IPS-18c (cell line): Measurements from ENCODE around the gene AMOTL2.

Experiments used
- H3K4me3 ChIP-seq: 2 replicates; pipeline ENCODE4 v1.7.0; 2013; ENCODE audit warnings: low read depth, mild to moderate bottlenecking, low read length, moderate library complexity; ENCODE audit not compliant: insufficient read depth
- H3K9me3 ChIP-seq: one replicate; pipeline ENCODE4 v1.6.1; 2013; ENCODE audit warnings: mild to moderate bottlenecking, low read length, moderate library complexity; ENCODE audit not compliant: control insufficient read depth, insufficient read depth

AMOTL2 gene

GRCh38 chr3:134333522-134334181, 40.6 kb downstream of the AMOTL2 start:
- Histone ChIP-seq H3K9me3 (no peaks in the 10 kb centered on the region), H3K4me3 (no peak overlapping the region)

GRCh38 chr3:134332344-134332743, 41.9 kb downstream of the AMOTL2 start:
- Histone ChIP-seq H3K4me3 (no peak overlapping the region), H3K9me3 (no peaks in the 10 kb centered on the region)

- no peaks in the 10 kb centered on the region for H3K9me3 ChIP-seq
- no peak overlapping the region for H3K4me3 ChIP-seq
Observed at GRCh38 chr3:134331811-134332199, 42.4 kb downstream of the AMOTL2 start.

GRCh38 chr3:134330883-134331810, 43.1 kb downstream of the AMOTL2 start:
- Histone ChIP-seq H3K4me3 (no peak overlapping the region), H3K9me3 (no peaks in the 10 kb centered on the region)

DNA sequence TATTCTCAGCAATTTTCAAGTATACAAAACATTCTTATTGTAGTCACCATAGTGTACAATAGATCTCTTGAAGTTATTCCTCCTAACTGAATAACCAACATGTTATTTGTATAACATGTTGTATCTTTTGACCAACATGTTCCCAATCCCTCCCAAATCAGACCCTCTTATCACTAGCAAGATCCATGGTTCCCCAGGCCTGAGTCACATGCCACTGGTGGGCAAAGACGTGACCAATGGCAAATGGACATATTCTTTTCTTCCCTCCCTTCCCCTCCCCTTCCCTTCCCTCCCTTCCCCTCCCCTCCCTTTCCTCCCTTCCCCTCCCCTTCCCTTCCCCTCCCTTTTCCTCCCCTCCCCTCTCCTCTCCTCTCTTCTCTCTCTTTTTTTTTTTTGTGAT, 45.4 kb downstream of the AMOTL2 start:
- H3K4me3 ChIP-seq: no peak overlapping the region
- no peaks in the 10 kb centered on the region for H3K9me3 ChIP-seq

GRCh38 chr3:134328147-134328591, 46.1 kb downstream of the AMOTL2 start:
- Histone ChIP-seq H3K9me3 (no peaks in the 10 kb centered on the region), H3K4me3 (no peak overlapping the region)

DNA sequence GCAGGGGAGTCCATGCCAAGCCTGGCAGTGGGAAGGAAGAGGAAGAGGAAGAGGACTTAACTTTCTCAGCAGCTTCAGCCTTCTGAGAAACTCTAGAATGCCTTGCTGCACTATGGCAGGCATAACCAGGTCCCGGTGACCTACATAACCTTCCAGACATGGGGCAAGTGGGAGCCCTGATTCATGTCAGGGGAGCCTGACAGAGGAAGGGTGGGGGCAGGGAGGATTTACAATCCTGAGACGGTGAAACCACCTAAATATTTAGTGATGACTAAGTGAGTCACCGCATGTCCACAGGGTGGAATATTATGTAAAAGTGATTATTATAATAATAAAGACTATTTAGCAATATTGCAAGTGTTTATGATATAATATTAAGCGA, 46.7 kb downstream of the AMOTL2 start:
- no peak overlapping the region for H3K4me3 ChIP-seq
- no peaks in the 10 kb centered on the region for H3K9me3 ChIP-seq

DNA sequence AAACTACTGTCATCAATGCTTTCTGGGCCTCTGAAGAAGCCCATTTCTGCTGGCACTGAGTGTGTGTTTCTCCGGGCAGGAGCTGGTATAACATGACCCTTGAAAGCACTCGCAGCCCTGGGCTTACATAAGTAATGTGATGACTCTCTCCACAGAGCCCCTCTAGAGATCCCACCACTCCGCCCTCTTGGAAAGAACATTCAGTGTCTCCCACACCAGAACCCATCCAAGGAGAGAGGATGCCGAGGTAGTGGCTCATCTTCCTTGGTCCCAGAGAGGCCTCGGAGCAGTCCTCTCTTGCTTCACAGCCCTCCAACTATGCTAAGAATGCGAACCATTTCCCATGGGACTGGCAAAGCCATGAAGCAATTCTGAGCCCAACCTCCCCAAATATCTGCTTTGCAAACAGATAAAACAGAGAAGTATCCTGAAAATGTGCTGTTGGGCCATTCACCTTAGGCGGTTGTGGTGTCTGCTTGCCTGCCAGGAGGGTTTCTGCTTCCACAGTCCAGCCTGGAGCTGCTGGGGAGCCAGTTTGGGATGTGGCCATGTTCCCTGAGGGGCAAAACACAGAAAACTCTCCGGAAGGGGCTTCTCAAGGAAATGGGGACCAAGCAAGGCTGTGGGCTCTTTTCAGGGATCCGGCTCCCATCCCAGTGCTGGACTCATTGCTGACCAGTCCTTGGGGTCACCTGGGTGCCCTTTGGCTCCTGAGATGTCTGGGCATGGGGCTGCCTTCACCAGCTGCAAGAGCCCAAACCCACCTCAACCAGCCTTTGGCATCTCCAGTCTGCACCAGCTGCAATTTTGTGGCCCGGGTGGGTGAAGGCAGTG, 47.3 kb downstream of the AMOTL2 start:
- H3K9me3 ChIP-seq: no peaks in the 10 kb centered on the region
- H3K4me3 ChIP-seq: 0 out of 2 replicates have a peak overlapping the region, but pooled peaks have one; percentile 6

DNA sequence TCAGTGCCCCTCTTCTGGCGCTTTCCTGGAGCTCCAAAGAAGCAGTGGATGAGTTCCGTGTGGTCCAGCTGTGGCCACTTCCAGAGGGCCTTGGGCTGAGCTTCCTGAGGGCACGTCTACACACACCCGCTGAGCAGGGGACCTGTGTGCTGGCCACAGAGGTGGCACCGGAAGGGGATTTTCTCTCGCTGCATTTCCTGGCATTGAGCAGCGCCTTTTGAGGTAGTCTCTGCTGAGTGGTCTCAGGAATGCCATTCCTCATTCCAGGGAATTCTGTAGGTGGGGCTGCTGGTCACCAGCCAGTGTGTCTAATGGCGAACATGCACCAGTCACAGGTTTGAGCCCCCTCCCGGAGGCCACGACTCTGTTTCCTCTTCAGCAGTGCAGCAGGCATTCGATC, 48.1 kb downstream of the AMOTL2 start:
- Histone ChIP-seq H3K9me3 (no peaks in the 10 kb centered on the region), H3K4me3 (no peak overlapping the region)

DNA sequence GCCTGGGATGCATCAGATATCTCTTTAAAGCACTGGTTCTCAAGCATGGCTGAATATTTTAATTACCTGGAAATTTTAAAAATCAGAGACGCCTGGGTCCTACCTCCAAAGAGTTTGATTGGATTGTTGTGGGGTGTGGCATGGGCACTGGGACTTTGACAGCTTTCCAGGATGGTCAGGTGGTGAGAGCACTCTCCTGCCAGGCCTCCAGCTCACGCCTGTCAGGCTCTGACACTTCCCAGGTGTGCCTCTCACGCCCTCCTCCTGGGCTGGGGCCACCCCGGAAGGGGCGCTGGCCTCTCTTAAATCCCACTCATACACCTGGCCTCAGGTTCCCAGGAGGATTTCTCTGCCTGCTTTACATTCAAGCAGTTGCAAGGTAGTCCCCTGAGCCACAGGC, 48.5 kb downstream of the AMOTL2 start:
- H3K9me3 ChIP-seq: no peaks in the 10 kb centered on the region
- H3K4me3 ChIP-seq: no peak overlapping the region

GRCh38 chr3:134325061-134325705, 49.1 kb downstream of the AMOTL2 start:
- H3K4me3 ChIP-seq: no peak overlapping the region
- H3K9me3 ChIP-seq: no peaks in the 10 kb centered on the region

GRCh38 chr3:134323966-134324962, 50.0 kb downstream of the AMOTL2 start:
- no peak overlapping the region for H3K4me3 ChIP-seq
- no peaks in the 10 kb centered on the region for H3K9me3 ChIP-seq

DNA sequence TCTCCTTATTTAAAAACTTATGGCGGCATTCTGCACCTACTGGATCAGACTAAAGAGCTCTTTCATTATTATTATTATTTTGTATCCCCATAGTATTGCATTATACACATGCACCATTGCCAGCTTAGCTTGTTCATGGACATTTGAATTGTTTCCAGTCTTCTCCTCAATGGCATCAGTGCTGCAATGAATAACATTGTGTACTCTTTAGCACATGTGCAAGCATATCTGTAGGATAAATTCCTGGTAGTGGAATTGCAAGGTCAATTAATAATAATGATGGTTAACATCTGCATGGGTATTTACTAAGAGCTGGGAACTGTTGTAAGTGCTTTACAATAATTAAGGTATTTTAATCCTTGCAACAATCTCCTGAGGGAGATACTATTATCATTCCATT, 52.0 kb downstream of the AMOTL2 start:
- Histone ChIP-seq H3K4me3 (no peak overlapping the region), H3K9me3 (no peaks in the 10 kb centered on the region)

DNA sequence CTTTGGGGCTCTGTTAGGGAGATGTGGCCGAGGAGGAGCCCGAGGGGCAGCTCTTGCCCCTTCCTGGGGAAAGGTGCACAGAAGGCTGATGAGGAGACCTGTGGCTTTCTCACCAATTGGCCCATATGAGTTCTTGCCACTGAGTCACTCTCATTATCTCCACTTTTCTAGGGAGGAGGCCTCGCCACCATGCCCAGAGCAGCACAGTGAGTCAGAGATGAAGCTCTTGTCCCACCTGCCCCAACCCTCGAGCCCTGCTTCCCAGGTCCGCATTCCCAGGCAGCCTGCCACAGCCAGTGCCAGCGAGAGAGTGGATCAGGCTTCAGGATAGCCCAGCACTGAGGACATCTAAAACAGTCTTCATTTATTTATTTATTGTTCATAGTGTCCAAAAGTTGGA, 53.5 kb downstream of the AMOTL2 start:
- Histone ChIP-seq H3K4me3 (no peak overlapping the region), H3K9me3 (no peaks in the 10 kb centered on the region)

DNA sequence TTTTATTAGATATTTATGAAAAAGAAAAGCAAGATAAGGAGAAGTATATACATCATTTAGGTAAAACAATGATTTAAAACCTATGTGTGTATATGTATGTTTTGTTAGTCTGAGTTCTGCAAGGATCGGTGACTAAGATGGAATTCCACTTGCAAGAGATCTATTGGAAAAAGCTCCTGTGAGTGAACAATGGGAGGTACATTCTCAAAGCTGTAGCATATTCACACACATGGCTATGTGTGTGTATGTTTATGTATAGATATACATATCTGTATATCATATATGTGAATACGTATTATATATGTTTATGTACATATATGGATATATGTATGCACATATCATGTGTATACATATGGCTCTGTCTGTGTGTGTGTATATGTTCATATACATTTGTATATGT, 54.3 kb downstream of the AMOTL2 start:
- Histone ChIP-seq H3K4me3 (no peak overlapping the region), H3K9me3 (no peaks in the 10 kb centered on the region)

DNA sequence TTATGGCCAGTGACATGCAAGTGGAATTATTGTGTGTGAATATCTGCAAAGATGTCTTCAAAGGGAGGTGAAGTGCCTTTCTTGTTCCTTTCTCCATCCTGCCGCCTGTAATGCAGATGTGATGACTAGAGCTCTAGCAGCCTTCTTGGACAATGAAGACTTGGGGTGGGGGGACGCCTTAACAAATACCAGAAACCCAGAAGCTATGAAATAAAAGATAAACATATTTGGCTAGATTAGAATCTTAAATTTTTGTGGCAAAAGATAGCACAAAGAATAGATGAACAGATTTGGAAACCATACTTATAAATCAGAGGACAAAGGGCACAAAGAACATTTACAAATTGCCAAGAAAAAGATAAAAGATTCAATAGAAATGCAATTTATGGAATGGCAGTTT, 56.1 kb downstream of the AMOTL2 start:
- Histone ChIP-seq H3K4me3 (no peak overlapping the region), H3K9me3 (no peaks in the 10 kb centered on the region)
